Measurements from ENCODE around the gene GLOD5.

DNA sequence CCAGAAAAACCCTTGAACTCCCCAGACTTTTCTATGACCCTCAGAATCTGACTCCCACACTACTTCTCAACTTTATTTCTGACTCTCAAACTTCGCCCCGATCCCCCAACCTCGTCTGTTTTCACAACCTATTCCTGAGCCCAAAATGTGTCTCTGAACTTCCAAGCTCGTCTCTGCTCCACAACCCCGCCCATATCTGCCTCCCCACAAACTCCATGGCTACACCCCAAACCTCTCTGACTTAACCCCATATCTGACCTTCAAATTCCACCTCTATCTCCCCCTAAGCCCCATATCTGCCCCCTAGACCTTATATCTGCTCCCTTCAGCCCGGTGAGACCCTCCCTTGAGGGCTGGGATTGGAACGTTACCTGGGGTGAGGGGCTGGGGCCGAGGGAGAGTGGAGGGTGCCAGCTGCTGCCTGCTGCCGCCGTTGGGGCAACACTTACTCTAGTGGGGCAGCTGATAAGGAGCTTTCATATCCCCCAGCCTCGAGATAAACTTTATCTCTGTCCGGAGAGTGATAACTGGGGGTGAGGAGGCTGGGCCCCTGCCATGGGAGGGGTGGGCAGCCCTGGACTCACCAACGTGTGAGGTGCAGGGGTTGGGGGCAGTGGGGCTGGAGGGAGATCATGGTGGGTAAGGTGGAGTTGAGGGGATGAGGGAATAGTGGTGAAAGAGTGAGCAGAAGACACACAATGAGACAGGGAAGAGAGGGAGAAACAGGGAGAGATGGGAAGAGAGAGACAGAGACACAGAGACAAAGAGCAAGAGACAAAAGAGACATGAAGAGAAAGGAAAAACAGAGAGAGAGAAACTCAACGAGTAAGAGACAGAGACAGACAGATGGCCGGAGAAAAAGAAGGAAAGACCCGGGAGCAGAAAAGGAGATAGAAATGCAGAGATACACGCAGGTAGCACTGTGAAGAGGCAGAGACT is 26.2 kb downstream of the GLOD5 start:
- TF ChIP-seq, protein P1, sequence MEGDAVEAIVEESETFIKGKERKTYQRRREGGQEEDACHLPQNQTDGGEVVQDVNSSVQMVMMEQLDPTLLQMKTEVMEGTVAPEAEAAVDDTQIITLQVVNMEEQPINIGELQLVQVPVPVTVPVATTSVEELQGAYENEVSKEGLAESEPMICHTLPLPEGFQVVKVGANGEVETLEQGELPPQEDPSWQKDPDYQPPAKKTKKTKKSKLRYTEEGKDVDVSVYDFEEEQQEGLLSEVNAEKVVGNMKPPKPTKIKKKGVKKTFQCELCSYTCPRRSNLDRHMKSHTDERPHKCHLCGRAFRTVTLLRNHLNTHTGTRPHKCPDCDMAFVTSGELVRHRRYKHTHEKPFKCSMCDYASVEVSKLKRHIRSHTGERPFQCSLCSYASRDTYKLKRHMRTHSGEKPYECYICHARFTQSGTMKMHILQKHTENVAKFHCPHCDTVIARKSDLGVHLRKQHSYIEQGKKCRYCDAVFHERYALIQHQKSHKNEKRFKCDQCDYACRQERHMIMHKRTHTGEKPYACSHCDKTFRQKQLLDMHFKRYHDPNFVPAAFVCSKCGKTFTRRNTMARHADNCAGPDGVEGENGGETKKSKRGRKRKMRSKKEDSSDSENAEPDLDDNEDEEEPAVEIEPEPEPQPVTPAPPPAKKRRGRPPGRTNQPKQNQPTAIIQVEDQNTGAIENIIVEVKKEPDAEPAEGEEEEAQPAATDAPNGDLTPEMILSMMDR (IDR thresholded peaks at IDR 0.05; ENCODE audit: low read length) = no peak
- no peak for TF ChIP-seq EZH2 (IDR thresholded peaks at IDR 0.05; ENCODE audit: borderline replicate concordance, low read length)
